SU-DHL-6 (cell line): ENCODE data around the gene ZNF669.

Experiments used
- CTCF ChIP-seq: fragments of 200-600 bp; sonication (generic); IDR thresholded peaks from one replicate; pipeline ENCODE4 v1.5.1; 2017; ENCODE audit warnings: antibody characterized with exemption, mild to moderate bottlenecking, low read length, moderate library complexity; ENCODE audit not compliant: insufficient read depth, poor library complexity, severe bottlenecking
- EZH2phosphoT487 ChIP-seq: fragments of 200-600 bp; sonication (generic), shearing (Covaris generic); conservative IDR thresholded peaks from 2 replicates; pipeline ENCODE4 v1.6.1; 2018; ENCODE audit warnings: mild to moderate bottlenecking, antibody characterized with exemption, low read length, moderate library complexity, mixed read lengths

GRCh38 chr1:247096958-247097357 lies 7.2 kb downstream of the ZNF669 start:
- TF ChIP-seq EZH2phosphoT487 (no peak), CTCF (no peak)
